OCI-LY7 (cell line): ENCODE measurements around the gene PHAX. TPM values are rescaled to one million over a fixed set of nuclear protein-coding genes. Genes with fewer than 3 reads are reported as not detected.

Source experiments
- BruUV-seq: library from RNA; stranded (reverse); fragments of 400-500 nt; replicated peaks from 2 replicates; lab custom pipeline; 2021; lab: Mats Ljungman, UMichigan
- CTCF ChIA-PET: fragments of 300-600 bp; sonication (Branson Sonifier 250); formaldehyde crosslinking; loops from one replicate; lab custom pipeline; 2022; ENCODE audit warnings: antibody characterized with exemption; ENCODE audit not compliant: unreplicated experiment; lab: Charles Lee
- POLR2A ChIA-PET: fragments of 300-600 bp; sonication (Branson Sonifier 250); formaldehyde crosslinking; loops from one replicate; lab custom pipeline; 2022; ENCODE audit warnings: antibody characterized with exemption; lab: Charles Lee
- DNase-seq: peaks from one replicate; pipeline ENCODE4 v3.0.0-alpha.2; 2015; ENCODE audit warnings: low spot score
- H2AFZ ChIP-seq: fragments of 200-600 bp; sonication (generic), shearing (Covaris generic); 2 replicates; pipeline ENCODE4 v1.6.1; 2014; ENCODE audit warnings: mild to moderate bottlenecking, antibody characterized with exemption, low read length, moderate library complexity
- H3K27ac ChIP-seq: fragments of 200-600 bp; sonication (generic); 2 replicates; pipeline ENCODE4 v1.5.1; 2014; ENCODE audit warnings: mixed run types, low read depth, mild to moderate bottlenecking, moderate library complexity, low read length, inconsistent platforms; ENCODE audit not compliant: poor library complexity, severe bottlenecking
- H3K36me3 ChIP-seq: fragments of 200-600 bp; sonication (generic); 2 replicates; pipeline ENCODE4 v1.6.1; 2014; ENCODE audit warnings: mild to moderate bottlenecking, antibody characterized with exemption, low read length, moderate library complexity, mixed read lengths; ENCODE audit not compliant: insufficient read depth
- H3K4me1 ChIP-seq: fragments of 200-600 bp; sonication (generic); 2 replicates; pipeline ENCODE4 v1.5.1; 2014; ENCODE audit warnings: mild to moderate bottlenecking, low read length; ENCODE audit not compliant: insufficient read depth, poor library complexity, severe bottlenecking
- H3K4me2 ChIP-seq: fragments of 200-600 bp; sonication (generic); 2 replicates; pipeline ENCODE4 v1.6.1; 2014; ENCODE audit warnings: mild to moderate bottlenecking, low read length
- H3K4me3 ChIP-seq: fragments of 200-600 bp; sonication (generic); 2 replicates; pipeline ENCODE4 v1.5.1; 2014; ENCODE audit warnings: mild to moderate bottlenecking, low read depth, low read length; ENCODE audit not compliant: poor library complexity, severe bottlenecking
- H3K79me2 ChIP-seq: fragments of 200-600 bp; sonication (generic); 2 replicates; pipeline ENCODE4 v1.6.1; 2016; ENCODE audit warnings: low read depth, mild to moderate bottlenecking, low read length, moderate library complexity, mixed read lengths; ENCODE audit not compliant: insufficient read depth
- H3K9me2 ChIP-seq: fragments of 200-600 bp; sonication (generic); 2 replicates; pipeline ENCODE4 v1.6.1; 2016; ENCODE audit warnings: mild to moderate bottlenecking, low read length, mixed read lengths; ENCODE audit not compliant: insufficient read depth
- H3K9me3 ChIP-seq: fragments of 200-600 bp; sonication (generic); 2 replicates; pipeline ENCODE4 v1.6.1; 2014; ENCODE audit warnings: mild to moderate bottlenecking, mixed run types, low read length, mixed read lengths
- H4K20me1 ChIP-seq: fragments of 200-600 bp; sonication (generic); 2 replicates; pipeline ENCODE4 v1.6.1; 2014; ENCODE audit warnings: mild to moderate bottlenecking, antibody characterized with exemption, low read length, moderate library complexity, mixed read lengths; ENCODE audit not compliant: insufficient read depth
- CTCF ChIP-seq: fragments of 200-600 bp; sonication (generic); conservative IDR thresholded peaks from 2 replicates; pipeline ENCODE4 v1.5.1; 2014; ENCODE audit warnings: mild to moderate bottlenecking, antibody characterized with exemption, low read length, moderate library complexity, mixed read lengths
- EZH2phosphoT487 ChIP-seq: fragments of 200-600 bp; sonication (generic); IDR thresholded peaks from 2 replicates; pipeline ENCODE4 v1.6.1; 2018; ENCODE audit warnings: low read depth, borderline replicate concordance, mild to moderate bottlenecking, mixed run types, antibody characterized with exemption, low read length, moderate library complexity, mixed read lengths
- intact Hi-C: fragments of 100-400 bp; cut with micrococcal nuclease; formaldehyde crosslinking; loops from one replicate; pipeline ENCODE4 v1.10.0; 2022; ENCODE audit not compliant: unreplicated experiment
- total RNA-seq, 2 experiments: library from RNA; depleted of rRNA in 1 of 2; stranded (reverse); fragments of >200 nt in 1 of 2; shearing (Covaris generic) in 1 of 2; gene quantifications; 2 replicates each; pipeline ENCODE4 v1.2.3, GENCODE V29; 2014 to 2022

PHAX gene
- total RNA-seq, 2 experiments from 2014 or later, result 73.8 to 128 TPM

- Histone ChIP-seq H3K27ac (no peak overlapping the region), H3K4me1 (no peaks in the 10 kb centered on the region), H3K9me2 (no peaks in the 10 kb centered on the region), H3K79me2 (no peaks in the 10 kb centered on the region), H3K4me3 (no peak overlapping the region), H3K9me3 (no peaks in the 10 kb centered on the region), H2AFZ (no peak overlapping the region), H4K20me1 (no peaks in the 10 kb centered on the region), H3K36me3 (no peaks in the 10 kb centered on the region), H3K4me2 (no peak overlapping the region)
- CTCF ChIA-PET, result no interaction called here
- intact Hi-C loops, result no loop called here
- TF ChIP-seq CTCF, result no peak
- TF ChIP-seq EZH2phosphoT487, result no peak
- no peak for DNase-seq
- no TSS peak for BruUV-seq
- POLR2A ChIA-PET, result interaction anchor here (1.9 kb wide), 1 partner anchor 10 kb away, joined by 6 read pairs; no protein-coding TSS in a partner anchor
Measured at GRCh38 chr5:126575644-126576043, 25.1 kb upstream of the PHAX start.

DNA sequence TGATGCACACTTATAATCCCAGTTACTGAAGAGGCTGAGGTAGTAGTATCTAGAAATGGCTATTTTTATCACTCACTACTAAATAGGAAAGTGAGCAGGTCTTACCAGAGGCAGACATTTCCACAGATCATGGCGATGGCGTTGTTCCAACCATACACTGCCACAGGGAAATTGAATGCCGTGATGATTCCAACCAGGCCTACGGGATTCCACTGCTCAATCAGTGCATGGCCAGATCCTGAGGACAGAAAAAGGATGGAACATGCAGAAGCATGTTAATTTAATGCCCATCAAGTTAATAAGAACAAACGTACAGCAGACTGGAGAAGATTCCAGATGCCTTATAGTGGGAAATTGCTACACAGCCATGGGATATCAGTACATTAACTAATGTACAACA is 23.8 kb upstream of the PHAX start:
- no TSS peak for BruUV-seq
- Histone ChIP-seq H3K79me2 (no peaks in the 10 kb centered on the region), H2AFZ (no peak overlapping the region), H3K9me3 (no peaks in the 10 kb centered on the region), H3K4me2 (no peak overlapping the region), H3K9me2 (no peaks in the 10 kb centered on the region), H4K20me1 (no peaks in the 10 kb centered on the region), H3K36me3 (no peaks in the 10 kb centered on the region), H3K27ac (no peak overlapping the region), H3K4me3 (no peak overlapping the region), H3K4me1 (no peaks in the 10 kb centered on the region)
- no peak for DNase-seq
- intact Hi-C loops, result no loop called here
- CTCF ChIA-PET, result no interaction called here
- POLR2A ChIA-PET, result no interaction called here
- TF ChIP-seq EZH2phosphoT487 (no peak), CTCF (no peak)

DNA sequence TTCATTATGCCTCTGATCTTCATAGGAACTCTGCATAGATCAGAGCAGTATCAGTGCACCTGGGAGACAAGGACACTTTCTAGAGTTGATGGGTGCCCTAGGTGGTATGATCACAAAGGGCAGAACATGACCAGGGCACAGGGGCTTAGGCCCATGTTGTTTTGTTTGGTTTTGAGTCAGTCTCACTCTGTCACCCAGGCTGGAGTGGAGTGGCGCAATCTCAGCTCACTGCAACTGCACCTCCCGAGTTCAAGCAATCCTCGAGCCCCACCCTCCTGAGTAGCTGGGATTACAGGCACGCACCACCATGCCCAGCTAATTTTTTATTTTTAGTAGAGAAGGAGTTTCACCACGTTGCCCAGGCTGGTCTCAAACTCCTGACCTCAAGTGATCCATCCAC is 23.3 kb upstream of the PHAX start:
- CTCF ChIA-PET, result no interaction called here
- Histone ChIP-seq H3K36me3 (no peaks in the 10 kb centered on the region), H2AFZ (no peak overlapping the region), H3K4me2 (no peak overlapping the region), H3K27ac (no peak overlapping the region), H3K9me3 (no peaks in the 10 kb centered on the region), H3K4me1 (no peaks in the 10 kb centered on the region), H3K4me3 (no peak overlapping the region), H3K79me2 (no peaks in the 10 kb centered on the region), H4K20me1 (no peaks in the 10 kb centered on the region), H3K9me2 (no peaks in the 10 kb centered on the region)
- intact Hi-C loops, result no loop called here
- POLR2A ChIA-PET, result no interaction called here
- no TSS peak for BruUV-seq
- DNase-seq, result no peak
- no peak for TF ChIP-seq CTCF
- TF ChIP-seq EZH2phosphoT487, result no peak
